Activated CD4-positive, alpha-beta T cell treated with anti-CD3 and anti-CD28 coated beads, Interleukin-2, amount 50 U/mL, for 48 hours (primary cell): ENCODE data around the gene SYTL1.
A peak's percentile ranks its signal among the peaks of the same experiment; 100 is the strongest.
"Not testable (repeated sequence)": the region's sequence is repeated elsewhere in the genome, so short reads cannot be mapped to it uniquely, and the experiment has no call there.

Experiments used
- DNase-seq, 2 experiments: peaks; one replicate each; pipeline ENCODE4 v3.0.0-alpha.2; 2020

Gene SYTL1

DNA sequence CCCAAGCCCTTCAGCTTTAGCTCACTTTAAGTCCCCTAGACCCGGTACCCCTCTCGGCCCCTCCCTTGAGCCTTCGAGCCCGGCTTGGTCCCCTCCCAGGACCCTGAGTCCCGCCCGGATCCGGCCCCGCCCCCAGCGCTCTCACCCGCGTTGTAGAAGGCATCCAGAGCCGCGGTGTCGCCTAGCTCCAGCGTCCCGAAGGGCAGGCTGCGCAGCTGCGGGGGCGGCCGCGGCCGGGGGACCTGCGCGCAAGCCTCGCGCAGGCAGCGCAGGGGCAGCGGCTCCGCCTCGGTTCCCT is 24.2 kb downstream of the SYTL1 start:
- peak; percentile 90 to 91 for DNase-seq

DNA sequence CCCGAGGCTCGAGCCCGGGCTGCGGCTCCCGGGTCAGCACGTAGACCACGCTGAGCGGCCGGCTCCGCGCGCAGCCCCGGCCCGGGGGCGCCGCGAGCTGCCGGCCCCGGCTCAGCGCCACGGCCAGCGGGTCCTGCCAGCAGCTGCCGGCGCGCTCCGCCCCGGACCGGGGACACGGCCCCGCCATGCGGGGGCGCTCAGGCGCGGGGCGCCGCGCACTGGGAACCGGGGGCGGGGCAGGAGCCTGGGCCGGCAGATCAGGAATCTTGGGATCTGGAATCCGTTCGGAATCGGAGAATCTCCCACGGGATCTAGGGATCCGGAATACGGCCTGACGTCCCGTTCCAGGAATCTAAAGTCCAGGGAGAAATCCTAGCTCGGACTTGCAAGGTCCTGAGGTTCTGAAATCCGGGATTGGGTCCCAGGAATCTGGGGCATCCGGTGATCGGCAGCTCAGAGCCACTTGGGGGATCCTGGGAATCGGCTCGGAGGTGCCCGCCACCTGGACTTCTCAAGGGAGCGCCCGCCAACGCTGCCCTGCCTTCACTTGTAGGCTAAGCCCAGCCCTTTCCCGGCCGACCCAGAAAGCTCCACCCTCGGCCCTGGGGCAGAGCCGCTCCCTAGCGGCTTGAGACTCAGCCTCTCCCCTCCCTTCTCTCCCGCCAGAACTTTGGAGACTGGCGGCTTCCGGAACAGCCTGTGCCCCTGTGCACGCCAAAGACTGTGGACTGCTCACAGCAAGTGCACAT is 24.8 kb downstream of the SYTL1 start, which contains the start of gene MAP3K6:
Gene MAP3K6 (minus strand): TSS at position 551 of the 749 bp plus-strand sequence. CDS start 364 bp downstream, at position 187.
- peak; percentile 68 to 76 for DNase-seq

DNA sequence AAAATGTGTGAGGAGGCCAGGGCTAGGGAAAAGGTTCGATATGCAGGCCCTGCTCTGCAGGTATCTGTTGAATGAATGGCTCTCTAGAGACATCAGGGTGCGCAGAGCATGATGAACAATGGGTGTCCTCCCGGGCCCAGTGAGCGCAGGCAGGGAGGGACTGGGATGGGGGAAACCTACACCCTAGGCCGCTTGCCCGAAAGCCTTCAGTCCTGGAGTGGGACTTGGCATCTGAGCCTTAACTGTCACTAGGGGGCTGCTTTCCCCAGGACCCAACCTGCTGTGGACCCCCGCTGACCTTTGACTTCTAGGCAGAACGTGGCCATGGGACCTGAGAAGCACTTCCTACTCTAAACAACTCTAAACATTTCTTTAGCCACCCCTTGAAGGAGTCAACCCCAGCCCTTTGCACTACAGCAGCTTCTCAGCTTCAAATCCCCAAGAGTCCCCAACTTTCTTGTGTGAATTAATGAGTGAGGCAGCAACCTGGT is 25.4 kb downstream of the SYTL1 start:
- no peak for DNase-seq

DNA sequence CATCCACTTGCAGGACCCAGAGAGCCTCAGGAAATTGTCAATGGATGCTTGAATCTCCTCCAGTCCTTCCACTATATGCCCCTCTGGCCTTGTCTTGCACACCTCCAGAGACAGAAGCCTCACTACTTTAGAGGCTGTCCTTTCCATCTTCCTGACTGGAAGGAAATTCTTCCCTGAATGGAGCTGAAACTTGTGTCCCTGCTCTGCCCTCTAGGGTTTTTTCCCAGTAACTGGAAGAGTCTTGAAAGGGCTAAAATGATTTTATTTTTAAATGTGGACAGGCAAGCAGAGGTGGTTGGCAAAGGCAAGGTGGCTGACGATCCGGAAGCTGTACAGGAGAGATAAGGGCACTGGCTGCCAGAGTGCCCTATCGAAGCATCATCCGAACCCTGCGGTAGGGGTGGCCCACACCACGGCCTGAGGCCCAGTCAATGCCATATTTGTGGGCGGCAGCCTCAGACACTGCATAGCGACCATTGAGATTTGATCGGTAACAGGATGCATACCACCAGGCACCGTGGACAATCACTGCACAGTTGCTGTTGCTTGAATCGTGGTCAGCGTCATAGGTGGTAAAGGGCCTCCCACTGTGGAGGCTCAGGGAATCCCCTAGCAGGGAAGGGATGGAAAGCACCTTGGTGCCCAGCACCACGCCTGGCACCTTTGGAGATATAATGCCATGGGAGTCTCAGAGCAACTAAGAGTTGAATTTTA is 27.2 kb downstream of the SYTL1 start:
- no peak for DNase-seq

DNA sequence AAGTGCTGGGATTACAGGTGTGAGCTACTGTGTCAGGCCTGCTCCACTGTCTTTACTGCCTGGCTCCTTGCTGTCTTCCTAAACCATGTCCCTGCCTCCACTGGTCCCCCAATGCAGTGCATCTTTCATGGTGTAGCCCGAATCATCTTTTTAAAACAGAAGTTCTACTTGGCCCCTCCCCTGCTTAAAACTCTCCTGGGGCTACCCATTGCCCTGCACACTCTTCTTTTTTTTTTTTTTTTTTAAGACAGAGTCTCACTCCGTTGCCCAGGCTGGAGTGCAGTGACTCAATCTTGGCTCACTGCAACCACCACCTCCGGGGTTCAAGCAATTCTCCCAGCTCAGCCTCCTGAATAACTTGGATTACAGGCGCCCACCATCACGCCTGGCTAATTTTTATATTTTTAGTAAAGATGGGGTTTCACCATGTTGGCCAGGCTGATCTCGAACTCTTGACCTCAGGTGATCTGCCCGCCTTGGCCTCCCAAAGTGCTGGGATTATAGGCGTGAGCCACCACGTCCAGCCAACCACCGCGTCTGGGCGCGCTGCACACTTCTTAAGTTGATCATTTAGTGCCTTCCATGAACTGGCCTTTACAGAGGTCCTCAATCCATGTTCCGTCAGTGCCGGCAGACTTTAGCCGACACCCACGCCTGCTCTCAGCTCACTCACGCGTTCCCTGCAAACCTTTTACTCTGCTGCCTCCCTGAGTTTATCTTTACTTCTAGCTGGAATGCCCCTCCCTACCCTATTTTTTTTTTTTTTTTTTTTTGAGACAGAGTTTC is 30.4 kb downstream of the SYTL1 start:
- no peak for DNase-seq

DNA sequence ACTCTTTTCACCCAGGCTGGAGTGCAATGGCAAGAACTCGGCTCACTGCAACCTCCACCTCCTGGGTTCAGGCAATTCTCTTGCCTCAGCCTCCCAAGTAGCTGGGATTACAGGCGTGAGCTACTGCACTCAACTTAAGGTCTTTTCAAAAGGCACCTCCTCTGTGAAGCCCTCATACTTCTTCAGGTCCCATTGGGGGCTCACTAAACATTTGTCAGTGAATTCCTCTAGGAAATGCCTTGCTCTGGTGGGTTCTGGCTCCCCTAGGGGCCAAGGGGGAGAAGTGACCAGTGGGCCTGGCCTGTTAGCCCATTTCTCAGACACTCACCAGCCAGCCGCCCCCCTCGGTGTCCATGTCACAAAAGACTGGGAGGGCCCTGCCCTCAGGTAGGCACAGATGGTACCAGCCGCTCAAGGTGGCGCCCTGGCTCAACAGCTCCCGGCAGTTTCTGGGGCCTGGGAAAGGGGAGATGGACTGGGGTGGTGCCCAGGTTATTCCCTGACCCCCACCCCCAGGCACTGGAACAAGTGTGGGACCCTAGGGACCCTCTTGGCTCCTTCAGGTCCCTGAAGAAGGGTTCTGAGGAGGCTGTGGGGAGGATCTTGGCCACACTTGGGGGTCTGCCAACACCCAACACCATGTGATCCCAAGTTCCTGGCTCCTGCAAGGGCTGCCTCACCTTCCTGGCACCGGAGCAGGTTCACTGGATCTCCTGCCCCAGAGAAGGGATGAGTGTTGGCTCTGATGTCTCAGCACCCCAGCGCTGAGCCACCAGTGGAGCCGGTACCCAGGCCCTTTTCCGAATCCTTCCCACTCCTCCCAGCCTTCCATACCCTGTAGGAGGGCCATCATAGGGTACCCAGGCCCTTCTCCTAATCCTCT is 31.2 kb downstream of the SYTL1 start:
- no peak for DNase-seq

DNA sequence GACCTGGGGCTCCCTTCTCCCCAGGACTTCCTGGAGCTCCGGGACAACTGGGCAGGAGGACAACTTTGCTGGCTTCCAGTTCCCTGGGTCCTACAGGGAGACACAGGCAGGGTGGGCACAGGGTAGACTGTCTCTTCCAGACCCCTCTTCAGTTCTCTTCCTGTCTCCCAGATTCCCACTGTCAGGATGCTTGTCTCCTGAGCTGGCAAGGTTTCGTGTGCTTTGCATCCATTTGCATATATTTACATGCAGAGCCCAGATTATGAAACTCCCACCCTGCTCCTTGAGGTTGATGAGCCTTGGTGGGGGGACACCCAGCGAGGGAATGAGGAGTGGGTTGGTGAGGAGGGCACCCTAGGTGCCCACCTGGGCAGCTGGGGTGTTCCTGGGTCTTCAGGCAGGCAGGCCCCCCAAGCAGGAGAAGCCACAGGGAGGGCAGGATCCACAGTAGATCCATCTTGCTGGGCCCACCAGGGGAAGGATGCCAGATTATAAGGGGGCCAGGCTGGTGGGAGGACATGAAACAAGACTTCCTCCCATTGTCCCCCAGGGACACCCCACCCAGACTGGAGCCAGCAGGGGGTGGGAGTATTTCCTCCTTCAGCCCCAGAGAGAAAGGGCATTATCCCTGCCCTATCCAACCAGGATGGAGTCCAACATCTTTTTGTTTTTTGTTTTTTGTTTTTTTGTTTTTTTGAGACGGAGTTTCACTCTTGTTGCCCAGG is 32.7 kb downstream of the SYTL1 start, which contains the start of gene FCN3:
Gene FCN3 (minus strand): TSS at position 463 of the 725 bp plus-strand sequence. CDS start 6 bp downstream, at position 457.
- no peak for DNase-seq

DNA sequence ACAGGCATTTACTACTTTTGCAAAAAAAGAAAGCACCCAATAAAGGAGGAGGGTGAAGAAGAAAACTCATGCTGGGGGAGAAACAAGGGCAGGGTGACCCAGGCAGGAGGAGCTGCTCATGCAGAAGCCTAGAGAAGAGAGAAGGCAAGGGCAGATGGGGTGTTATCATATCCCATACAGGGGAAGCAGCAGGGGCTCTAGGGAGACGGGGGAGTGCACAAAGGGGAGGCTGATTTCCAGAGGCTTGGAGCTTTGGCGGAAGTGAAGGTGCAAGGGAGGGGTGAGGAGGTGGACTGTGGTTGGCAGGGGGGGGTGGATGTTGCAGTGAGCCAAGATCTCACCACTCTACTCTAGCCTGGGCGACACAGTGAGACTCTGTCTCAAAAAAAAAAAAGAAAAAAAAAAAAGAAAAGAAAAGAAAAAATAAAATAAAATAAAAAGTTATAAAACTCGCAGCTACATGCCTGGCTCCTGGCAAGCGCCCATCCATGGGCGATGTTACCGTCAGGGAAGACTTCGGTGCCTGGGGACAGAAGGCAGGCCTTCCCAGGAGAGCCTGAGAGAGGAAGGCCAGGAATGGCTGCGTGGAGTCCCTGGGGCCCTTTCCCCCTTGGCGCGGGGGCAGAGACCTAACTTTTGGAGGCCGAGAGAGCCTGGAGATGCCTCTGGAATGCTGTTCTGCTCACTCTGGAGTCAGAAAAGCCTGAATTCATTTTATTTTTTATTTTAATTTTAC is 36.1 kb downstream of the SYTL1 start:
- DNase-seq: no peak

DNA sequence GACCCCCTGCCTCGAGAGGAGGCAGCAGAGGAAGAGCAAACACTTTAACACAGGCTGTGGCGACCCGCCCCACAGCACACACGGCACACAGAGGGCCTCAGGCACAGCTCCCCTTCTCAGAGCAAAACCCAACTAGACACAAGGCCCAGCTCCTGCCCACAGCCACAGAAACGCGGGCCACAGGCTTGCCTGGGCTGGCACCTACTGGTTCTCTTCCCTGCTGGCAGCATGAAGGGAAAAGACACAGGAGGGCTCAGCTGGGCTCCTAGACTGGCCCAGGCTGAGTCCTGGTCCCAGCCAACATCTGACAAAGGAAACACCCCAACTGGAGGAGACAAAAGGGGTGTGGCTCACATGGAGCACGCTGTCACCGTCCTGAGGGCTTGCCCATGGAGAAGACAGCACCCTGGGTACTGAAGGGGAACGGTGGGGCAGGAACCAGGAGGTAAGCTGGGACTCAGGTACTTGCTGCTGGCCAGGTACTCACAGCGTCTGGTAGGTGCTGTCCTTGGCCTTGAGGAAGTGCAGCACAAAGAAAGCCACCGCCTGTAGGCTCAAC is 37.8 kb downstream of the SYTL1 start:
- no peak for DNase-seq

DNA sequence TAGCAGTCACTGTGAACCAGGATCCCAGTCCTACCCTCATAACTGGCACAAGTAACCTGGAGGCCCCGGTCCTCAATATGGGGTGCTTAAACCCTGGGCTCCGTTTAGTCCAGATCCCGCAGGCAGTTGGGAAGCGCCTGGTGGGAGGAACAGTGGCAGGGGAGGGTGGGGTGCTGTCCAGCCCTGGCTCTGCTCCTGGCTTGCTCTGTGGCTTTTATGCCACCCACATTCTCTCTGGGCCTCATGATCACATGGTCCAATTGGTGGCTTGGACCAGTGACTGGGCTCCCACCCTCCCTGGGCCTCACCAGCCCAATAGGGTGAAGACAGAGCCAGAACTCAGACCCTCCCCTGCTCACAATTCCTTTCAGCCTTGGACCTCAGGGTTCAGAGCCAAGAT is 38.4 kb downstream of the SYTL1 start:
- no peak for DNase-seq

DNA sequence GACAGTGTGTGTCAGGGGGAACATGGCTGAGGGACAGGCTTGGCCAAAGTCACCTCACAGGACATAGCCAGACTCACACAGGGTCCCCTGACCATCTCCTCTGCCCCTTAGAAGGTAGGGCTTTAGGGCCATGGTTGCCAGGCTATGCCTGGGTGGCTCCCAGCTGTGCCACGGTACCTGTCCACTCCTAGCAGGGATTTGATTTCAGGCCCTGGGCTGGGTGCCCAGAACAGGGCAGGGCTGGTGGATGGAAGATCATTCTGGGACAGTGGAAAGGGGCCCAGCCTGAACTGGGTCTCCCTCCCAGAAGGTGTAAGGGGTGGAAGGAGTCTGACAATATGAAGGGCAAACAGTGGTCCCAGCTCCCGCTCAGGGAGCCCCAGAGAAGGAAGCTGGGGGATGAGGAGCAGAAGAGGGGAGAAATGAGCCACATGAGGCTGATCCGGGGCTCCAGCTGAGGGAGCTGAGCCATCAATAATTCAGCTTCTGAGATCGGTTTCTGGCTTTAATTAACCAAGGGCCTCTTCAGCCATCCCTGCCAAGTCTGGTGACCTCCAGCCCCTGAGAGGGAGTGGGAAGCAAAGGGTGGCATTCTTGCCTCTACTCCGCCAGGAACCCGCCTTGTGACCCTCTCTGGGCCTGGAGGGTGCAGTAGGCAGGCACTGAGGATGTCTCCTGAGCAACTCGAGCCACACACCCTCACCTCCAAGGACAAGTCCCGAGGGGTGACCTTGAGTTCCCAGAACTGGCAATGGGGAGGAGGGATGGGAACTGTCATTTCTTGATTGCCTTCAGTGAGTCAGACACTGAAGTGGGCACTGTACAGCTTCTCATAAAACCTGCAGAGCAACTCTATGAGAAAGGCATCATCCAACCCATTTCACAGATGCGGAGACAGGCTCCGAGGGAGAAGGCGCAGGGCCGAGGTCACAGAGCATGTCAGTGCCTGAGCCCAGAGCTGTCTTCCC is 39.2 kb downstream of the SYTL1 start:
- DNase-seq: no peak

DNA sequence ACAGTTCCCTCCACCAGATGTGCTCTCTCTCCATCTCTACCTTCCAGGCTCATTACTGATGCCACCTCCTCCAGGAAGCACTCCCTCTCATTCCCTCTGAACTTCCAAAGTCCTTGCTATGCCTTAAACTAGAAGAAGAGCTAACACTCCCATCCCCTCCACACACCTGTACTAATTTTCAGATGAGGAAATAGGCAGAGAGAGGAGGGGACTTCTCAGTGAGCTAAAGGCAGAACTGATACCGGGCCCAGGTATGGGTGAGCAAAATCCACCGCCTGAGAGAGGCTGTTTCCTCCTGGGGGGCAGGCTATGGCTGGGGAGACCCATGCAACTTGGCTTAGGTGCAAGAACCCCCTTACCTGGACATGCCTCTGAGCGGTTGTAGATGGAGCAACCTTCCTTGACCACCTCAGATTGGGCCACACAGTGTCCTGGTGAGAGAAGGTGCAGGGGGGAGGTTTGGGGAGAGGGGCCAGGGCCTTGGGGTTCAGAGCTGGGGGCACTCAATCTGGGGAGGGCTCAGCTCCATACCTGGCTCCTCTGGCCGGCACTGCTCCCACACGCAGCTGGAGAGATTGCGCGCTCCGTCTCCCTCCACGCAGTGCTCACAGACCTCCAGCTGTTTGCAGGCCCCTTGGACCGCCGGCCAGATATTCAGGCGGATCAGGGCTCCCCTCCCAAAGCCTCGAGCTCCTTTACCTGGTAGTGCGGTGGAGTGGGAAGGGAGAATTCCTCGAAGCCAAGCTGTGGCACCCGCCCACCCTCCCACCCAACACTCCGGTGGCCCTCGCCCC is 40.3 kb downstream of the SYTL1 start:
- no peak for DNase-seq

DNA sequence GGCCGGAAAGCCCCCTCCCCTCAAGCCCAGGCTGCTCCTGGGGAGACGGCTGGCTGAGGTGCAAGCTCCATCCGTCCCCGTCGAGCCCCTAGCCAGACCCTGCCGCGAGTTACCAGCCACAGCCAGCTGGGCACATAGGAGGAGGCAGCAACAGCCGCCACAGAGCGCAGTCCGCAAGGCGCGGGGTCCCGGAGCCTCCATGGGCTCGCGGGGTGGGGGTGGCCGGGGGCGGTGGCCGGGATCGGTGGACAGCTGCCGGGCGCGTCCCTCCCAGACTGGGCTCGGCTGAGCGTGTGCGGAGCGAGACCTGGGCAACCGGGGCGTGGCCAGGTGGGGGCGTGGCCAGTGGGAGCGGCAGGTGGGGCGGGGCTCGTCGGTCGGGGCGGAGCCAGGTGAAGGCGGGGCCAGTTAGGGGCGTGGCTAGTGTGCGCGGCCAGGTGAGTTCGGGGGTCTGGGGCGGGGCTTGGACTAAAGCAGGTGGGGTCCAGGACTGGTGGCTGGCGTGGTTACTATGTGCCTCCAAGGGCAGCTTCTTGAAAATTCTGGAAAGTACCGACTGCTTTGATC is 41.3 kb downstream of the SYTL1 start, which contains the start of gene CD164L2:
Gene CD164L2 (minus strand): TSS at position 295 of the 567 bp plus-strand sequence. CDS start 94 bp downstream, at position 201.
- DNase-seq: peak; percentile 63 to 66

DNA sequence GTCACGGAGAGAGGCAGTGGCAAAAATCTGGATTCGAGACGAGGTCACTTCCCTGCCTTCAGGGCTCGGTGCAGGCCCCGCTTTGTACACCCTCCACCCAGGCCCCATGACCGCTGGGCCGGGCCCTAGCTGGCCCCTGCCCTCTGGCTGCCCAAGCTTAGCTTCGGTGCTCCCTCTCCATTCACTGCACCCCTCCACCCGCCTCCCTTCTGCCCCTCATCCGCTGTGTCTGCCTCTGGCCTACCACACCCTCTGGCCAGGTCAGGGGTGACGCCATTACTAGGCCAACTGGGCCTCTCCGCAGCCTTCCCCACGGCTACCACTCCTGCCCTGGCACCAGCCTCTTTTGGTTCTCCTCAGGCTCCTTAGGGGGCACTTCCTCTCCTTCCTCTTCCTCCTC is 41.8 kb downstream of the SYTL1 start:
- DNase-seq: no peak

DNA sequence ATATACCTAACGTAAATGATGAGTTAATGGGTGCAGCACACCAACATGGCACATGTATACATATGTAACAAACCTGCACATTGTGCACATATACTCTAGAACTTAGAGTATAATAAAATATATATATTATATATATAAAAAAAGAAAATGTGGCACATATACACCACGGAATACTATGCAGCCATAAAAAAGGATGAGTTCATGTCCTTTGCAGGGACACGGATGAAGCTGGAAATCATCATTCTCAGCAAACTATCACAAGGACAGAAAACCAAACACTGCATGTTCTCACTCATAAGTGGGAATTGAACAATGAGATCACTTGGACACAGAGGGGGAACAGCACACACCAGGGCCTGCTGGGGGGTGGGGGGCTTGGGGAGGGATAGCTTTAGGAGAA is 43.0 kb downstream of the SYTL1 start:
- DNase-seq: not testable (repeated sequence)

DNA sequence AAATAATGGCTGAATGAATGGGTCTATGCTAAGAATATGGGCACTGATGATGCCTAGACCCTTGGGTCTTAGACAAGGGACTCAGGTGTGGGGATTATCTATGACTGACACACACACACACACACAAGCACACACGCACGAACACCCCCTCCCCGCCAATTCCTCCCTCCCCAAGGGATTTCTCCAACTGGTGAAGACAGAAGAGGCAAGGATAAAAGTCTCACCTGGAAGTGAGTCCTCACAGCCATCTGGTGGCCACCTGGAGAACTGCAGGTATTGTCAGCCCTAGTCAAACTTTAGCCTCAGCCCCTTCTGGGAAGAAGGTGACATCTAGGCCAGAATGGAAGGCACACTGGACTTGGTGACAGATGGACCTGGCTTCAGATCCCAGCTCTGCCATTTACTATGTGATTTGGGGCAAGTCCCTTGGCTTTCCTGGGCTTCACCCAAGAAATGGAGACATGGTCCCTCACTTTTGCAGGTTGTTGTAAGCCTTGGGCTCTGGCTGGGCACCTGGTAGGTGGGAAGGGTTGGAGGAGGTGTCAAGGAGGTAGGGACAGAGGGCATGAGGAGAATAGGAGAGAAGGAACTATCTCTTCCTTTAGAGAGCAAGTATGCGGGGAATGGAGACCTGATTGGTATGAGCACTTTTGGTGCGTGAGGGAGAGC is 46.6 kb downstream of the SYTL1 start:
- peak; percentile 83 to 84 for DNase-seq

DNA sequence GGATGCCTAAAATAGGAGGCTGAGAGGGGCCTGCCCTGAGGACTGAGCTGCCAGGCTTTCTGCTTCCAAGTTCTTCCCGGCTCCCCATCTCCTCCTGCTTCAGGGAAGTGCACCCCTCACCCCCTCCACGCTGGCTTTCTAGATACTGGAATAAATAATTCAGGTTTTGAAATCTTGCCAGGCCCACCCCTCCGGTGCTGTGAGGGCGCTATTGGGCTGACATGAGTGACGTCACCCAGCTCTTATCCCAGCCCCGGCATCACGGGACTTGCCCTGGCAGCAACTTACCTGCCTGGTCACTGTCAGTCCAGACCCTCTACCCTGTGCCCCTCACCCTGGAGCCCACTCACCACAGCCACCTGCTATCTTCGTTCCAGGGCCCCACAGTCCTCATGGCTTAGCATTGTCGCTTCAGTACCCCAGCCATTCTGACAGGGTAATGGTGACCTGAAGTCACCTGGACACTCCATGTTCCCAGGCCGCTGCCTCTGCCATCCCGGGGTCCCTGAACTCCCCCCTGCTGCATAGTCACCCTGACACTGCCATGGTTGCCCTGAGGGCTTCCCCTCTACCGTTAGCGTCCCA is 49.8 kb downstream of the SYTL1 start:
- peak; percentile 33 to 45 for DNase-seq
